Suprapubic skin (tissue), 4 donors: Measurements from ENCODE around the gene TIGD4. TPM values are rescaled to one million over a fixed set of nuclear protein-coding genes. Genes with fewer than 3 reads are reported as not detected.
"Not testable (repeated sequence)": the region's sequence is repeated elsewhere in the genome, so short reads cannot be mapped to it uniquely, and the experiment has no call there.

Experiments
- DNase-seq, 2 donors: peaks; one replicate each; pipeline ENCODE4 v3.0.0-alpha.2; 2019; ENCODE audit warnings: low spot score in 2 of 2
- H3K27ac ChIP-seq: fragments of 200-600 bp; sonication (generic); one replicate; pipeline ENCODE4 v1.5.1; 2019
- H3K27me3 ChIP-seq: fragments of 200-600 bp; sonication (generic); one replicate; pipeline ENCODE4 v1.5.1; 2019
- H3K36me3 ChIP-seq: fragments of 200-600 bp; sonication (generic); one replicate; pipeline ENCODE4 v1.5.1; 2019
- H3K4me1 ChIP-seq: fragments of 200-600 bp; sonication (generic); one replicate; pipeline ENCODE4 v1.5.1; 2019
- H3K4me3 ChIP-seq: fragments of 200-600 bp; sonication (generic); one replicate; pipeline ENCODE4 v1.5.1; 2019; ENCODE audit warnings: mild to moderate bottlenecking
- H3K9me3 ChIP-seq: fragments of 200-600 bp; sonication (generic); one replicate; pipeline ENCODE4 v1.5.1; 2019
- EP300 ChIP-seq: sonication (generic); formaldehyde crosslinking; IDR thresholded peaks from one replicate; pipeline ENCODE4 v1.6.1; 2017; ENCODE audit warnings: antibody characterized with exemption
- POLR2A ChIP-seq, 2 donors: fragments of 450-650 bp; IDR thresholded peaks; one replicate each; pipeline ENCODE4 v1.6.1; 2017; ENCODE audit warnings: antibody characterized with exemption in 2 of 2, mild to moderate bottlenecking in 2 of 2, moderate library complexity in 2 of 2
- POLR2AphosphoS5 ChIP-seq, 3 donors: sonication (generic); formaldehyde crosslinking; IDR thresholded peaks; one replicate each; pipeline ENCODE4 v1.6.1; 2017; ENCODE audit warnings: antibody characterized with exemption in 3 of 3
- WGBS: methylation state at CpG from one replicate; pipeline ENCODE4 v1.1.5; 2018; 5-methylcytosine and 5-hydroxymethylcytosine counted together
- total RNA-seq, 4 donors: library from RNA; depleted of rRNA; stranded (reverse); fragments of >200 nt; gene quantifications; one replicate each; pipeline ENCODE4 v1.1.0, GENCODE V29; 2016
- TF ChIP-seq, protein P1 (sequence below), 2 donors: fragments of 200-600 bp in 1 of 2; fragments of 450-650 bp in 1 of 2; sonication (generic) in 1 of 2; IDR thresholded peaks; one replicate each; pipeline ENCODE4 v1.5.1; 2016 to 2019; ENCODE audit warnings: antibody characterized with exemption in 2 of 2, mild to moderate bottlenecking in 1 of 2, moderate library complexity in 1 of 2

Gene TIGD4
- total RNA-seq, 4 donors from 2014 or later = 0.24 to 0.59 TPM; not detected in 2

DNA sequence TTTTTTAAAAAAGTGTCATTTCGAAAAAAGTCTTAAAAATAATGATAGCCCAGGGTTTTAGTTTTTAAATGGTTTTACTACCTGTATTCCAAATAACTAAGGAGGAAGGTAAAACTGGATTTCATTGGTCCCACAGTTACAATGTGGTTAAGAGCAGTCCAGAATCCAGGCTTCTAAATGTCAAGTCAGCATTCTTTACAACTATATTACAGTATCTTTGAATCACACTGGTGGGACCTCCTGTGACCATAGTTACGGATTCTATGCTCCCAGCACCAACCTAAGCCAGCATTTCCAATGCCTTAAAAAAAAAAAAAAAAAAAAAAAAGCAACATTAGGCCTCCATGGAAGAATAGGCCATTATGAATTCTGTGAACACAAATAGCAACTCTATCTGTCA lies 6.2 kb downstream of the TIGD4 start:
- TF ChIP-seq POLR2AphosphoS5 (IDR thresholded peaks at IDR 0.05) (no peak), EP300 (no peak), POLR2A (IDR thresholded peaks at IDR 0.05) (no peak)
- TF ChIP-seq, protein P1, sequence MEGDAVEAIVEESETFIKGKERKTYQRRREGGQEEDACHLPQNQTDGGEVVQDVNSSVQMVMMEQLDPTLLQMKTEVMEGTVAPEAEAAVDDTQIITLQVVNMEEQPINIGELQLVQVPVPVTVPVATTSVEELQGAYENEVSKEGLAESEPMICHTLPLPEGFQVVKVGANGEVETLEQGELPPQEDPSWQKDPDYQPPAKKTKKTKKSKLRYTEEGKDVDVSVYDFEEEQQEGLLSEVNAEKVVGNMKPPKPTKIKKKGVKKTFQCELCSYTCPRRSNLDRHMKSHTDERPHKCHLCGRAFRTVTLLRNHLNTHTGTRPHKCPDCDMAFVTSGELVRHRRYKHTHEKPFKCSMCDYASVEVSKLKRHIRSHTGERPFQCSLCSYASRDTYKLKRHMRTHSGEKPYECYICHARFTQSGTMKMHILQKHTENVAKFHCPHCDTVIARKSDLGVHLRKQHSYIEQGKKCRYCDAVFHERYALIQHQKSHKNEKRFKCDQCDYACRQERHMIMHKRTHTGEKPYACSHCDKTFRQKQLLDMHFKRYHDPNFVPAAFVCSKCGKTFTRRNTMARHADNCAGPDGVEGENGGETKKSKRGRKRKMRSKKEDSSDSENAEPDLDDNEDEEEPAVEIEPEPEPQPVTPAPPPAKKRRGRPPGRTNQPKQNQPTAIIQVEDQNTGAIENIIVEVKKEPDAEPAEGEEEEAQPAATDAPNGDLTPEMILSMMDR (IDR thresholded peaks at IDR 0.05) = no peak
- Histone ChIP-seq H3K9me3 (no peaks in the 10 kb centered on the region), H3K27ac (no peak overlapping the region), H3K4me3 (no peak overlapping the region), H3K27me3 (no peaks in the 10 kb centered on the region), H3K36me3 (no peaks in the 10 kb centered on the region), H3K4me1 (peaks cover under 1% of the 10 kb centered on the region)
- 98% methylated on average over 2 of the region's 2 CpGs for WGBS
- DNase-seq = no peak

DNA sequence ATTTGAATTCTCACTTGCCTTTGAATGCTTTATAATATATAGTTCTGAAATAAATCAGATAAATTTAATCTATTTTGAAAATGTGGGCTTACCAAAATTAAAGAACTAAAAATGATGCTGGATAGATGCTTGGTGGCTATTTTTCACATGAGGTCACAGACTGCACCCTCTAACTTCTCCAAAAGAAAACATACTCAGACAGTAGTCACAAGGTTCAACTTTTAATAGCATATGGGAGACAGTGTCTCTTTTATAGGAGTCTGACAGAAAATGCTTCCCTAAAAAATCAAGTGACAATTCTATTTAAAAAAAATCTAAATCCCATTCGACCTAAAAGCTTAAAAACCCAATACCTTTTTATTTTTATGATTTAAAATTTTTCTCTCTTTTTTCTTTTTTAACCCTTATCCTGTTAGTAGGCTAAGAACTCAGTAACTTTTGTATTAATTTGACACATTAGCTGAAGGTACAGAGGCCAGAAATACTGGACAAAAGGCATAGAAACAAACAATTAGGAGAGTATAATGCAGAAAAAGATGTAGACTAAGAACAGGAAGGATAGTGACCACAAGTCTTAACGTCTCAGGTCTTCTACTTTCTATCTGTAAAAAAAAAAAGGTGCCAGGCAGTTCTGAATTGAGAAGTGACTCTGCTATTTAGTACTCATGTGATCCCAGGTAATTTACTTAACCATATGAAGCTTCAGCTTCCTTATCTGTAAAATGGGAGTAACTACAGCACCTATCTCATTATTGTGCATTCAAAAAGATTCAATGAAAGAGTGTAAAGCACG lies 7.6 kb downstream of the TIGD4 start:
- no peaks in the 10 kb centered on the region for H3K4me1 ChIP-seq
- no peak overlapping the region for H3K4me3 ChIP-seq
- H3K9me3 ChIP-seq = no peaks in the 10 kb centered on the region
- no peak for DNase-seq
- no peaks in the 10 kb centered on the region for H3K27me3 ChIP-seq
- H3K36me3 ChIP-seq = no peaks in the 10 kb centered on the region
- H3K27ac ChIP-seq = no peak overlapping the region
- TF ChIP-seq, protein P1 (IDR thresholded peaks at IDR 0.05) = no peak
- TF ChIP-seq POLR2AphosphoS5 (IDR thresholded peaks at IDR 0.05) (no peak), POLR2A (IDR thresholded peaks at IDR 0.05) (no peak), EP300 (no peak)
- WGBS = 71% methylated on average over 3 of the region's 3 CpGs

DNA sequence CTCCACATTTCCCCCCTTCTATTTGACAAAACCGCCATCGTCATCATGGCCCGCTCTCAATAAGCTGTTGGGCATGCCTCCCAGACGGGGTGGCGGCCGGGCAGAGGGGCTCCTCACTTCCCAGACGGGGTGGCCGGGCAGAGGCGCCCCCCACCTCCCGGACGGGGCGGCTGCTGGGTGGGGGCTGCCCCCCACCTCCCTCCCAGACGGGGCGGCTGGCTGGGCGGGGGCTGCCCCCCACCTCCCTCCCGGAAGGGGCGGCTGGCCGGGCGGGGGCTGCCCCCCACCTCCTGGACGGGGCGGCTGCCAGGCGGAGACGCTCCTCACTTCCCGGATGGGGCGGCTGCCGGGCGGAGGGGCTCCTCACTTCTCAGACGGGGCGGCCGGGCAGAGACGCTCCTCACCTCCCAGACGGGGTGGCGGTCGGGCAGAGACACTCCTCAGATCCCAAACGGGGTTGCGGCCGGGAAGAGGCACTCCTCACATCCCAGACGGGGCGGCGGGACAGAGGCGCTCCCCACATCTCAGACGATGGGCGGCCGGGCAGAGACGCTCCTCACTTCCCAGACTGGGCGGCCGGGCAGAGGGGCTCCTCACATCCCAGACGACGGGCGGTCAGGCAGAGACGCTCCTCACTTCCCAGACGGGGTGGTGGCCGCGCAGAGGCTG lies 14.3 kb downstream of the TIGD4 start:
- not testable (repeated sequence) for H3K4me1 ChIP-seq, DNase-seq, H3K9me3 ChIP-seq, H3K27ac ChIP-seq, H3K4me3 ChIP-seq, H3K27me3 ChIP-seq, H3K36me3 ChIP-seq
- WGBS = 93% methylated on average over 23 of the region's 54 CpGs

DNA sequence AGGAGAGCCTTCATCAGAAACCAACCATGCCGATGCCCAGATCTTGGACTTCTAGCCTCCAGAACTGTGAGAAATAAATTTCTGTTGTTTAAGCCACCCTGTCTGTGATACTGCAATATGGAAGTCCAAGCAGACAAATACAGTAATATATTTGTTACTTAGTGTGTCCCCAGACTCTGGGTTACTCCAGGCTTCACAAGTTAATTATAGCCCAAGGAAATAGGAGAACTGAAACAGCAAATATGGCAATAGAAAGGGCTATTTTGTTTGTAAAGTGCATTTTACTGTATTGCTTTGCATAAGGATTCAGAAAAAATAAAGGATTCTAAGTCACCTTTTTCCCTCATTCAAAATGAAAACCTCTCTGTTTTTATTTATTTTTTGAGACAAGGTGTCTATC lies 15.7 kb downstream of the TIGD4 start:
- no peaks in the 10 kb centered on the region for H3K36me3 ChIP-seq
- H3K4me3 ChIP-seq = no peak overlapping the region
- H3K4me1 ChIP-seq = no peaks in the 10 kb centered on the region
- no peaks in the 10 kb centered on the region for H3K9me3 ChIP-seq
- WGBS = 100% methylated on average over 1 of the region's 1 CpG
- no peak overlapping the region for H3K27ac ChIP-seq
- TF ChIP-seq EP300 = no peak
- no peak for TF ChIP-seq POLR2AphosphoS5 (IDR thresholded peaks at IDR 0.05)
- TF ChIP-seq POLR2A (IDR thresholded peaks at IDR 0.05) = no peak
- TF ChIP-seq, protein P1 (IDR thresholded peaks at IDR 0.05) = no peak
- DNase-seq = no peak
- no peaks in the 10 kb centered on the region for H3K27me3 ChIP-seq

DNA sequence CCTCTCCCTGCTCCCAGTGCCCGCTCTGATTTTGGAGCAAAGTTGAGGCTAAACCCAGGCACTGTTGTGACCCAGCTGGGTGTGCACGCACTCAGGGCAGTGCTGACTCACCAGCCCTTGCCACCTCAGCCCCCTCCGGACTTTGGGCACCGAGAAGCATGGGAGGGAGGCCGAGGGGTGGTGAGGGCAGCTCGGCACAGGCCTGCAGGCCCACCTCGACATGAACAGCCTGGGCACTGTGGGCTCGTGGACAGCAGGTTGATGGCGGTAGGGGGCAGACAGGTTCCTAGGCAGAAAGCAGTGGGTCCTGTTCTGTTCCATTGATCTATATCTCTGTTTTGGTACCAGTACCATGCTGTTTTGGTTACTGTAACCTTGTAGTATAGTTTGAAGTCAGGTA lies 30.9 kb downstream of the TIGD4 start:
- TF ChIP-seq POLR2A (IDR thresholded peaks at IDR 0.05) (no peak), POLR2AphosphoS5 (IDR thresholded peaks at IDR 0.05) (no peak), EP300 (no peak)
- TF ChIP-seq, protein P1 (IDR thresholded peaks at IDR 0.05) = no peak
- Histone ChIP-seq H3K4me3 (no peak overlapping the region), H3K27ac (no peak overlapping the region), H3K27me3 (peaks cover 3% of the 10 kb centered on the region), H3K9me3 (no peaks in the 10 kb centered on the region), H3K36me3 (no peaks in the 10 kb centered on the region), H3K4me1 (no peaks in the 10 kb centered on the region)
- WGBS = 94% methylated on average over 9 of the region's 9 CpGs
- no peak for DNase-seq
